A549 (cell line): Measurements from ENCODE around the gene NRXN3. TPM values are rescaled to one million over a fixed set of nuclear protein-coding genes. Genes with fewer than 3 reads are reported as not detected.

Experiments used
- ATAC-seq, 2 experiments: fragments of 200-7000 bp in 1 of 2; fragments of >200 bp in 1 of 2; cut with Nextera tagmentation in 1 of 2; cut with Tn5 transposase in 1 of 2; 3 replicates each; pipeline versions ENCODE4 v1.8.0 to v1.9.1; 2018 to 2020; ENCODE audit warnings: mild to moderate bottlenecking in 1 of 2, moderate library complexity in 1 of 2
- CTCF ChIA-PET: fragments of 300-600 bp; sonication (Branson Sonifier 250); formaldehyde crosslinking; extraction: SDS; loops from one replicate; lab custom pipeline; 2021; ENCODE audit warnings: antibody characterized with exemption, inconsistent platforms; lab: Yijun Ruan, JAX
- POLR2A ChIA-PET: fragments of 350-600 bp; formaldehyde crosslinking; extraction: SDS; loops from one replicate; lab custom pipeline; 2021; ENCODE audit warnings: antibody characterized with exemption, inconsistent platforms; lab: Yijun Ruan, JAX
- DNase-seq, 2 experiments: peaks; one replicate each; pipeline versions ENCODE4 v3.0.0 to v3.0.0-alpha.2; 2011 to 2016; ENCODE audit warnings: low read depth in 1 of 2, low spot score in 1 of 2
- FAIRE-seq: peaks from 2 replicates; lab custom pipeline; 2011; peaks lifted over from hg19 to GRCh38; lab: Jason Lieb, UNC
- H3K27ac ChIP-seq, 2 experiments: fragments of >200 bp; sonication (Bioruptor Twin); formaldehyde crosslinking; 3 replicates each; pipeline ENCODE4 v1.5.1; 2016 to 2017
- H3K4me1 ChIP-seq: fragments of >200 bp; sonication (Bioruptor Twin); formaldehyde crosslinking; 3 replicates; pipeline ENCODE4 v1.6.1; 2016
- H3K4me2 ChIP-seq: fragments of >200 bp; sonication (Bioruptor Twin); formaldehyde crosslinking; 3 replicates; pipeline ENCODE4 v1.6.1; 2016
- H3K4me3 ChIP-seq: fragments of >200 bp; sonication (Bioruptor Twin); formaldehyde crosslinking; 3 replicates; pipeline ENCODE4 v1.5.1; 2016
- H3K9me3 ChIP-seq: fragments of >200 bp; sonication (Bioruptor Twin); formaldehyde crosslinking; 3 replicates; pipeline ENCODE4 v1.6.1; 2016
- CBX2 ChIP-seq: fragments of 200-600 bp; sonication (generic); IDR thresholded peaks from 2 replicates; pipeline ENCODE4 v1.6.1; 2016; ENCODE audit warnings: low read depth, mild to moderate bottlenecking, borderline replicate concordance
- CHD2 ChIP-seq: fragments of 150-350 bp; IDR thresholded peaks from 2 replicates; pipeline ENCODE4 v1.6.1; 2014; ENCODE audit warnings: low read length; ENCODE audit not compliant: partially characterized antibody
- CHD4 ChIP-seq: fragments of 200-600 bp; sonication (generic); IDR thresholded peaks from 2 replicates; pipeline ENCODE4 v1.6.1; 2016; ENCODE audit warnings: antibody characterized with exemption, mild to moderate bottlenecking, borderline replicate concordance
- EHF ChIP-seq: fragments of 250-450 bp; sonication (Bioruptor Pico); IDR thresholded peaks from 2 replicates; pipeline ENCODE4 v1.5.0; 2020; ENCODE audit warnings: mild to moderate bottlenecking
- EHMT2 ChIP-seq: fragments of 200-600 bp; sonication (generic); IDR thresholded peaks from 2 replicates; pipeline ENCODE4 v1.6.1; 2016; ENCODE audit warnings: antibody characterized with exemption, low read depth, mild to moderate bottlenecking, moderate library complexity
- FOSL2 ChIP-seq, 2 experiments: fragments of 450-650 bp in 1 of 2; fragments of >200 bp in 1 of 2; sonication (Bioruptor Twin) in 1 of 2; formaldehyde crosslinking; IDR thresholded peaks; 2 replicates each; pipeline versions ENCODE4 v1.5.0 to v1.6.1; 2016 to 2020; ENCODE audit warnings: mild to moderate bottlenecking in 1 of 2, moderate library complexity in 1 of 2
- FOXS1 ChIP-seq: fragments of 250-450 bp; sonication (Bioruptor Pico); IDR thresholded peaks from 2 replicates; pipeline ENCODE4 v1.5.0; 2020; ENCODE audit warnings: mild to moderate bottlenecking, moderate library complexity
- GATA3 ChIP-seq: IDR thresholded peaks from 2 replicates; pipeline ENCODE4 v1.6.1; 2012; ENCODE audit warnings: borderline replicate concordance
- HES2 ChIP-seq: fragments of >200 bp; sonication (Bioruptor Twin); formaldehyde crosslinking; IDR thresholded peaks from 2 replicates; pipeline ENCODE4 v1.6.1; 2016
- HOXB13 ChIP-seq: fragments of 250-450 bp; sonication (Bioruptor Pico); IDR thresholded peaks from 2 replicates; pipeline ENCODE4 v1.5.0; 2020; ENCODE audit warnings: low read depth, mild to moderate bottlenecking, moderate library complexity
- HOXB5 ChIP-seq: fragments of 250-450 bp; sonication (Bioruptor Pico); IDR thresholded peaks from 2 replicates; pipeline ENCODE4 v1.5.0; 2020; ENCODE audit warnings: mild to moderate bottlenecking, moderate library complexity
- KDM1A ChIP-seq: fragments of 200-600 bp; sonication (generic); IDR thresholded peaks from 2 replicates; pipeline ENCODE4 v1.6.1; 2016; ENCODE audit warnings: low read depth, mild to moderate bottlenecking
- MAFK ChIP-seq: fragments of 450-650 bp; IDR thresholded peaks from 2 replicates; pipeline ENCODE4 v1.6.1; 2014; ENCODE audit not compliant: partially characterized antibody
- MAX ChIP-seq: IDR thresholded peaks from 2 replicates; pipeline ENCODE4 v1.6.1; 2012
- MYC ChIP-seq: IDR thresholded peaks from 2 replicates; pipeline ENCODE4 v1.6.1; 2012; ENCODE audit warnings: mild to moderate bottlenecking, inconsistent platforms, low read length, improper control_type of control experiment, borderline replicate concordance
- NPAS2 ChIP-seq: fragments of 250-450 bp; sonication (Bioruptor Pico); IDR thresholded peaks from 2 replicates; pipeline ENCODE4 v1.8.0; 2022; ENCODE audit warnings: mild to moderate bottlenecking, moderate library complexity, borderline replicate concordance
- POLR2A ChIP-seq: IDR thresholded peaks from 2 replicates; pipeline ENCODE4 v1.6.1; 2012; ENCODE audit warnings: mild to moderate bottlenecking, low read length
- RARB ChIP-seq: fragments of 250-450 bp; sonication (Bioruptor Pico); IDR thresholded peaks from 2 replicates; pipeline ENCODE4 v1.8.0; 2021; ENCODE audit warnings: mild to moderate bottlenecking, moderate library complexity
- RCOR1 ChIP-seq: fragments of 150-350 bp; IDR thresholded peaks from 2 replicates; pipeline ENCODE4 v1.6.1; 2014; ENCODE audit warnings: antibody characterized with exemption, low read length, low read depth
- RFX5 ChIP-seq: fragments of 450-650 bp; IDR thresholded peaks from 2 replicates; pipeline ENCODE4 v1.7.1; 2014; ENCODE audit warnings: antibody characterized with exemption, mild to moderate bottlenecking, moderate library complexity
- SREBF2 ChIP-seq: fragments of 450-650 bp; IDR thresholded peaks from 2 replicates; pipeline ENCODE4 v1.6.1; 2014; ENCODE audit warnings: mild to moderate bottlenecking, moderate library complexity
- TFCP2L1 ChIP-seq: fragments of 250-450 bp; sonication (Bioruptor Pico); IDR thresholded peaks from 2 replicates; pipeline ENCODE4 v1.5.0; 2021; ENCODE audit warnings: mild to moderate bottlenecking
- TP53 ChIP-seq: fragments of 250-450 bp; sonication (Bioruptor Pico); IDR thresholded peaks from 2 replicates; pipeline ENCODE4 v1.5.0; 2021; ENCODE audit warnings: mild to moderate bottlenecking, moderate library complexity
- USF2 ChIP-seq: fragments of 450-650 bp; IDR thresholded peaks from 2 replicates; pipeline ENCODE4 v1.6.1; 2014; ENCODE audit warnings: antibody characterized with exemption
- ZSCAN20 ChIP-seq: fragments of 250-450 bp; sonication (Bioruptor Pico); IDR thresholded peaks from 2 replicates; pipeline ENCODE4 v1.8.0; 2022; ENCODE audit warnings: mild to moderate bottlenecking, moderate library complexity
- WGBS: methylation state at CpG from one replicate; pipeline ENCODE4 v1.1.6; 2017; ENCODE audit errors: missing lambda C conversion rate; 5-methylcytosine and 5-hydroxymethylcytosine counted together
- polyA plus RNA-seq, 4 experiments: library from polyadenylated mRNA; depleted of rRNA in 3 of 4; stranded (reverse); fragments of >200 nt; fragmentation: RNase III in 1 of 4; extraction: RNeasy Plus Mini Kit Qiagen cat#74134 plus additional on column Dnase treatment in 1 of 4; gene quantifications; 2 replicates in 3 of 4; 3 replicates in 1 of 4; pipeline ENCODE4 v1.2.3, GENCODE V29; 2011 to 2017
- TF ChIP-seq, protein P1 (sequence below): fragments of 250-450 bp; sonication (Bioruptor Pico); IDR thresholded peaks from 2 replicates; pipeline ENCODE4 v1.5.0; 2020; ENCODE audit warnings: low read depth, mild to moderate bottlenecking, moderate library complexity
- TF ChIP-seq, protein P2 (sequence below): IDR thresholded peaks from 2 replicates; pipeline ENCODE4 v1.6.1; 2012
- TF ChIP-seq, protein P3 (sequence below): fragments of >200 bp; sonication (Bioruptor Twin); formaldehyde crosslinking; IDR thresholded peaks from 3 replicates; pipeline ENCODE4 v1.5.1; 2016

NRXN3 gene
- polyA plus RNA-seq, 2 of the 4 experiments (the other 2 are of a cell fraction), result 0.62 to 2.3 TPM

DNA sequence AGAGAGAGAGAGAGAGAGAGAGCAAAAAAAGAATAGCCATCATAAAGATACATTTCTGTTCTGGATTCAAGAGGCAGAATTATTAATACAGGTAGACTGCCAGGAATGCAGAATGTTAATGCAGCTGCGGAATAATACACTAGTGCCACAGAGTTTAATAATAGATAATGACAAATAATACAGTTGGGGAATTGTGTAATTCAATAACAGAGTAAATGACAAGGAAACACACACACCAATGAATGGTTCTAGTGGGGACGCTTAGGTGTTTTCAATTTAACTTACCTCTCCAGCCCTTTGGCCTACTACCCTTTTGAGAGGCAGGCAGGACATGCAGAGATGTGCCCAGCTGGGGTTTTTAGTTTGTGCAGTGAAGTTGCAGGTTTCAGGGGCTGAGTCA, 313.9 kb downstream of the NRXN3 start (continued):
- TF ChIP-seq KDM1A, result no peak
- TF ChIP-seq TFCP2L1 (CRISPR knock-in tag), result no peak
- no peak for TF ChIP-seq RFX5
- no peak for TF ChIP-seq EHMT2
- no peak for TF ChIP-seq MAFK

GRCh38 chr14:78486081-78486480, 315.9 kb downstream of the NRXN3 start:
- CTCF ChIA-PET, result no interaction called here
- ATAC-seq, result no peak
- Histone ChIP-seq H3K4me1 (no peaks in the 10 kb centered on the region), H3K4me3 (no peak overlapping the region), H3K9me3 (no peaks in the 10 kb centered on the region), H3K4me2 (no peak overlapping the region), H3K27ac (no peak overlapping the region)
- no peak for DNase-seq
- TF ChIP-seq HES2 (no peak), FOXS1 (CRISPR knock-in tag) (no peak), MAX (no peak), FOSL2 (IDR thresholded peaks at IDR 0.05) (no peak), FOSL2 (CRISPR knock-in tag; IDR thresholded peaks at IDR 0.05) (no peak), KDM1A (no peak), CHD2 (no peak), MYC (no peak), POLR2A (no peak), RFX5 (no peak)
- TF ChIP-seq, protein P1, sequence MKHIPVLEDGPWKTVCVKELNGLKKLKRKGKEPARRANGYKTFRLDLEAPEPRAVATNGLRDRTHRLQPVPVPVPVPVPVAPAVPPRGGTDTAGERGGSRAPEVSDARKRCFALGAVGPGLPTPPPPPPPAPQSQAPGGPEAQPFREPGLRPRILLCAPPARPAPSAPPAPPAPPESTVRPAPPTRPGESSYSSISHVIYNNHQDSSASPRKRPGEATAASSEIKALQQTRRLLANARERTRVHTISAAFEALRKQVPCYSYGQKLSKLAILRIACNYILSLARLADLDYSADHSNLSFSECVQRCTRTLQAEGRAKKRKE (CRISPR knock-in tag), result no peak
- TF ChIP-seq, protein P2, sequence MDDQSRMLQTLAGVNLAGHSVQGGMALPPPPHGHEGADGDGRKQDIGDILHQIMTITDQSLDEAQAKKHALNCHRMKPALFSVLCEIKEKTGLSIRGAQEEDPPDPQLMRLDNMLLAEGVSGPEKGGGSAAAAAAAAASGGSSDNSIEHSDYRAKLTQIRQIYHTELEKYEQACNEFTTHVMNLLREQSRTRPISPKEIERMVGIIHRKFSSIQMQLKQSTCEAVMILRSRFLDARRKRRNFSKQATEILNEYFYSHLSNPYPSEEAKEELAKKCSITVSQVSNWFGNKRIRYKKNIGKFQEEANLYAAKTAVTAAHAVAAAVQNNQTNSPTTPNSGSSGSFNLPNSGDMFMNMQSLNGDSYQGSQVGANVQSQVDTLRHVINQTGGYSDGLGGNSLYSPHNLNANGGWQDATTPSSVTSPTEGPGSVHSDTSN, result no peak
- FAIRE-seq, result no peak
- POLR2A ChIA-PET, result no interaction called here

- Histone ChIP-seq H3K4me3 (no peak overlapping the region), H3K4me2 (no peak overlapping the region), H3K27ac (no peak overlapping the region), H3K4me1 (no peaks in the 10 kb centered on the region), H3K9me3 (no peaks in the 10 kb centered on the region)
- 0% methylated on average over 1 of the region's 1 CpG for WGBS
- ChIA-PET POLR2A (no interaction called here), CTCF (no interaction called here)
- DNase-seq (no peak), FAIRE-seq (no peak), ATAC-seq (no peak)
- TF ChIP-seq RARB (CRISPR knock-in tag) (no peak), USF2 (no peak), RCOR1 (no peak), HES2 (no peak), TP53 (no peak), CHD4 (no peak), MYC (no peak), HOXB13 (no peak), CBX2 (no peak), TFCP2L1 (CRISPR knock-in tag) (no peak), ZSCAN20 (CRISPR knock-in tag) (no peak), HOXB5 (no peak), SREBF2 (no peak), FOXS1 (CRISPR knock-in tag) (no peak), GATA3 (no peak), EHF (CRISPR knock-in tag) (no peak), MAFK (no peak), NPAS2 (no peak)
- TF ChIP-seq, protein P1 (CRISPR knock-in tag), result no peak
- TF ChIP-seq, protein P3, sequence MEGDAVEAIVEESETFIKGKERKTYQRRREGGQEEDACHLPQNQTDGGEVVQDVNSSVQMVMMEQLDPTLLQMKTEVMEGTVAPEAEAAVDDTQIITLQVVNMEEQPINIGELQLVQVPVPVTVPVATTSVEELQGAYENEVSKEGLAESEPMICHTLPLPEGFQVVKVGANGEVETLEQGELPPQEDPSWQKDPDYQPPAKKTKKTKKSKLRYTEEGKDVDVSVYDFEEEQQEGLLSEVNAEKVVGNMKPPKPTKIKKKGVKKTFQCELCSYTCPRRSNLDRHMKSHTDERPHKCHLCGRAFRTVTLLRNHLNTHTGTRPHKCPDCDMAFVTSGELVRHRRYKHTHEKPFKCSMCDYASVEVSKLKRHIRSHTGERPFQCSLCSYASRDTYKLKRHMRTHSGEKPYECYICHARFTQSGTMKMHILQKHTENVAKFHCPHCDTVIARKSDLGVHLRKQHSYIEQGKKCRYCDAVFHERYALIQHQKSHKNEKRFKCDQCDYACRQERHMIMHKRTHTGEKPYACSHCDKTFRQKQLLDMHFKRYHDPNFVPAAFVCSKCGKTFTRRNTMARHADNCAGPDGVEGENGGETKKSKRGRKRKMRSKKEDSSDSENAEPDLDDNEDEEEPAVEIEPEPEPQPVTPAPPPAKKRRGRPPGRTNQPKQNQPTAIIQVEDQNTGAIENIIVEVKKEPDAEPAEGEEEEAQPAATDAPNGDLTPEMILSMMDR, result no peak
Measured at GRCh38 chr14:78486621-78487020, 316.4 kb downstream of the NRXN3 start.
